ENCODE results near the gene PVRIG. TPM values are rescaled to one million over a fixed set of nuclear protein-coding genes. Genes with fewer than 3 reads are reported as not detected.

The PVRIG gene
- total and polyA plus RNA-seq, 2 of the 8 experiments (the other 6 are each of a cell fraction or from before 2014, with no cell fraction given), result 0.15 TPM; not detected in 1

- no peak overlapping the region for H3K23ac ChIP-seq (ENCODE audit: insufficient read length)
- H2BK15ac ChIP-seq (ENCODE audit: low read length), result peak overlapping the region; percentile 61; the same call in 1 of the 2 replicates
- H3K23me2 ChIP-seq (ENCODE audit: low read depth, low read length), result no peaks in the 10 kb centered on the region
- no peak overlapping the region for H4K91ac ChIP-seq (replicated peaks; ENCODE audit: insufficient read length, low read length)
- ChIA-PET POLR2A (ENCODE audit: partially characterized antibody) (no interaction called here), CTCF (ENCODE audit: partially characterized antibody) (interaction anchor here (2.0 kb wide), 1 partner anchor 17 kb away, joined by 6 read pairs; no protein-coding TSS in a partner anchor)
- peak overlapping the region; percentile 96 for H2BK12ac ChIP-seq (ENCODE audit: low read depth, low read length)
- peaks cover 5% of the 10 kb centered on the region for H3K79me1 ChIP-seq (ENCODE audit: low read depth, low read length)
- H4K20me1 ChIP-seq (replicated peaks in 1 of 2; ENCODE audit: control insufficient read depth in 1 of 2, insufficient read depth in 2 of 2, low read length in 2 of 2), result peaks cover 0 to 3% of the 10 kb centered on the region in 2 experiments
- H2BK20ac ChIP-seq (ENCODE audit: low read length), result no peak overlapping the region
- no peak overlapping the region for H3K9ac ChIP-seq (replicated peaks in 1 of 4; ENCODE audit: extremely low read depth in 1 of 4, low read depth in 3 of 4, low read length in 3 of 4)
- peak overlapping the region; percentile 48 for H3K18ac ChIP-seq (ENCODE audit: extremely low read depth, low read length)
- no peak overlapping the region for H3K14ac ChIP-seq (ENCODE audit: insufficient read length)
- TF ChIP-seq HDAC2 (IDR thresholded peaks at IDR 0.05; ENCODE audit: borderline replicate concordance in 1 of 2, low read depth in 2 of 2, low read length in 2 of 2) (0 out of 4 replicates have a peak, but pooled peaks of 1 of the 2 experiments have one; percentile 38), KDM1A (IDR thresholded peaks at IDR 0.05; ENCODE audit: borderline replicate concordance, low read length) (peak; percentile 91; the same call in 1 of the 2 replicates), TBP (IDR thresholded peaks at IDR 0.05; ENCODE audit: low read depth, low read length) (no peak), EP300 (IDR thresholded peaks at IDR 0.05; ENCODE audit: borderline replicate concordance in 1 of 2, low read depth in 2 of 2, low read length in 2 of 2) (no peak), JUND (IDR thresholded peaks at IDR 0.05; ENCODE audit: low read length) (no peak), SP2 (IDR thresholded peaks at IDR 0.05; ENCODE audit: low read length) (no peak), BCL11A (IDR thresholded peaks at IDR 0.05; ENCODE audit: low read depth in 2 of 2, low read length in 2 of 2) (no peak), TAF7 (optimal IDR thresholded peaks at IDR 0.05; ENCODE audit: borderline replicate concordance, low read depth, low read length) (no peak), GABPA (IDR thresholded peaks at IDR 0.05; ENCODE audit: borderline replicate concordance, insufficient read depth, low read length) (no peak)
- no peak overlapping the region for H2AFZ ChIP-seq (ENCODE audit: low read length)
- H3K9me3 ChIP-seq (ENCODE audit: insufficient read depth in 2 of 2, low read depth in 1 of 2, low read length in 1 of 2), result no peaks in the 10 kb centered on the region
- FAIRE-seq (no peak), DNase-seq (ENCODE audit: low read depth in 1 of 2, low spot score in 2 of 2) (no peak)
- no peak overlapping the region for H2BK120ac ChIP-seq (replicated peaks; ENCODE audit: low read depth, low read length)
- no peak overlapping the region for H3K4me3 ChIP-seq (ENCODE audit: extremely low read depth in 1 of 4, insufficient read depth in 2 of 4, low read depth in 3 of 4, low read length in 4 of 4)
- no peaks in the 10 kb centered on the region for H3K27me3 ChIP-seq (replicated peaks in 1 of 4; ENCODE audit: control insufficient read depth in 3 of 4, extremely low read depth in 1 of 4, insufficient read depth in 3 of 4, low read length in 3 of 4)
- H3K4me1 ChIP-seq (replicated peaks in 1 of 4; ENCODE audit: control insufficient read depth in 3 of 4, insufficient read depth in 4 of 4, low read length in 3 of 4), result peaks cover 8 to 16% (median 11%) of the 10 kb centered on the region in 4 experiments
- 90% methylated on average over 10 of the region's 10 CpGs; no CpG with 5 or more reads in 1 of the 2 experiments for WGBS, 2 experiments (ENCODE audit: extremely low coverage in 1 of 2, insufficient coverage in 1 of 2, insufficient read length in 1 of 2, insufficient replicate concordance in 2 of 2, low coverage in 1 of 2, low lambda C conversion rate in 2 of 2, missing lambda C conversion rate in 1 of 2)
- peak overlapping the region; percentile 26; the same call in 1 of the 2 replicates for H2BK5ac ChIP-seq (ENCODE audit: low read depth, low read length)
- no peak overlapping the region for H4K5ac ChIP-seq (ENCODE audit: insufficient read length, low read depth, low read length)
- H2AK5ac ChIP-seq (ENCODE audit: low read depth, low read length), result 0 out of 2 replicates have a peak overlapping the region, but pooled peaks have one; percentile 53
- H3K36me3 ChIP-seq (ENCODE audit: control insufficient read depth in 2 of 4, insufficient read depth in 4 of 4, low read length in 3 of 4), result no peaks in the 10 kb centered on the region
- no peak overlapping the region for H4K8ac ChIP-seq (ENCODE audit: extremely low read depth, insufficient read depth, low read length)
- no peak overlapping the region; a peak in 2 of 4 replicates for H3K4me2 ChIP-seq (ENCODE audit: insufficient read depth in 1 of 2, low read depth in 2 of 2, low read length in 2 of 2)
- no peak overlapping the region for H3K56ac ChIP-seq (replicated peaks; ENCODE audit: insufficient read length, low read depth, low read length)
- peak overlapping the region; percentile 38 for H3K4ac ChIP-seq (replicated peaks; ENCODE audit: insufficient read length, low read depth, low read length)
- H3K79me2 ChIP-seq (ENCODE audit: control insufficient read depth in 1 of 2, insufficient read depth in 2 of 2, low read length in 2 of 2), result peaks cover 0 to 17% of the 10 kb centered on the region in 2 experiments; a peak in 2 of 4 replicates
- no peak overlapping the region for H3K27ac ChIP-seq (ENCODE audit: low read depth, low read length)
These were observed 28.7 kb downstream of the PVRIG start for GRCh38 chr7:100248483-100248882.
